ENCODE results near the gene ATL1.

DNA sequence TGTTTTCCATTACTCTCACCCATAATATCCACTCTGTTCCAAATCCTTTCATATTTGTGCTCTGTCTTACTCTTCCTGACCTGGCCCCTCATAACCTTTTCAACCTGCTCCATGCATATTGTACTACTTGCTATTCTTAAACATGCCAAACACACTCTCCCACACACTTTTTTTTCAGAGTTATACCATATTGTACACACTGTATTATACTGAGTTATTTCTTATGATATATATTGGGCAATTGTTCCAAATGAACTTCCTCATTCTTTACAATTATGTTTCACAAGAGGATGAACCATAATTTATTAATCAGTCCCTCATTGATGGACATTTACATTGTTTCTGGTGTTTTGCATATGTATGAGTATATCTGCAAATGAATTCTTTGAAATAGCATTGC lies 18.5 kb downstream of the ATL1 start:
- TF ChIP-seq EP300 (IDR thresholded peaks at IDR 0.05), result no peak
- no peak for TF ChIP-seq POLR2AphosphoS5 (IDR thresholded peaks at IDR 0.05)

All from gastroesophageal sphincter (tissue), 2 donors.